ENCODE data around the gene ARHGAP25.

- TF ChIP-seq, protein P1, sequence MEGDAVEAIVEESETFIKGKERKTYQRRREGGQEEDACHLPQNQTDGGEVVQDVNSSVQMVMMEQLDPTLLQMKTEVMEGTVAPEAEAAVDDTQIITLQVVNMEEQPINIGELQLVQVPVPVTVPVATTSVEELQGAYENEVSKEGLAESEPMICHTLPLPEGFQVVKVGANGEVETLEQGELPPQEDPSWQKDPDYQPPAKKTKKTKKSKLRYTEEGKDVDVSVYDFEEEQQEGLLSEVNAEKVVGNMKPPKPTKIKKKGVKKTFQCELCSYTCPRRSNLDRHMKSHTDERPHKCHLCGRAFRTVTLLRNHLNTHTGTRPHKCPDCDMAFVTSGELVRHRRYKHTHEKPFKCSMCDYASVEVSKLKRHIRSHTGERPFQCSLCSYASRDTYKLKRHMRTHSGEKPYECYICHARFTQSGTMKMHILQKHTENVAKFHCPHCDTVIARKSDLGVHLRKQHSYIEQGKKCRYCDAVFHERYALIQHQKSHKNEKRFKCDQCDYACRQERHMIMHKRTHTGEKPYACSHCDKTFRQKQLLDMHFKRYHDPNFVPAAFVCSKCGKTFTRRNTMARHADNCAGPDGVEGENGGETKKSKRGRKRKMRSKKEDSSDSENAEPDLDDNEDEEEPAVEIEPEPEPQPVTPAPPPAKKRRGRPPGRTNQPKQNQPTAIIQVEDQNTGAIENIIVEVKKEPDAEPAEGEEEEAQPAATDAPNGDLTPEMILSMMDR (optimal IDR thresholded peaks at IDR 0.05 in 1 of 3, IDR thresholded peaks at IDR 0.05 in 1 of 3, conservative IDR thresholded peaks at IDR 0.05 in 1 of 3; ENCODE audit: extremely low read depth in 1 of 3, insufficient read depth in 2 of 3, low read length in 3 of 3) = no peak
- TF ChIP-seq EZH2 (IDR thresholded peaks at IDR 0.05; ENCODE audit: low read length) = no peak
These were observed 98.6 kb downstream of the ARHGAP25 start for GRCh38 chr2:68833162-68833561.

Data from keratinocyte (primary cell).